Thyroid gland (tissue), 4 donors: ENCODE measurements around the gene PLA2G2C.

Experiments
- POLR2A ChIP-seq, 2 donors: fragments of 450-650 bp; IDR thresholded peaks; one replicate each; pipeline ENCODE4 v1.6.1; 2017; ENCODE audit warnings: antibody characterized with exemption in 2 of 2, mild to moderate bottlenecking in 2 of 2, moderate library complexity in 1 of 2
- TF ChIP-seq, protein P1 (sequence below), 6 experiments: fragments of 200-600 bp in 3 of 6; fragments of 450-650 bp in 3 of 6; sonication (generic) in 3 of 6; IDR thresholded peaks; one replicate each; pipeline ENCODE4 v1.5.1; 2016 to 2019; ENCODE audit warnings: antibody characterized with exemption in 6 of 6, mild to moderate bottlenecking in 2 of 6, inconsistent platforms in 1 of 6, moderate library complexity in 1 of 6

DNA sequence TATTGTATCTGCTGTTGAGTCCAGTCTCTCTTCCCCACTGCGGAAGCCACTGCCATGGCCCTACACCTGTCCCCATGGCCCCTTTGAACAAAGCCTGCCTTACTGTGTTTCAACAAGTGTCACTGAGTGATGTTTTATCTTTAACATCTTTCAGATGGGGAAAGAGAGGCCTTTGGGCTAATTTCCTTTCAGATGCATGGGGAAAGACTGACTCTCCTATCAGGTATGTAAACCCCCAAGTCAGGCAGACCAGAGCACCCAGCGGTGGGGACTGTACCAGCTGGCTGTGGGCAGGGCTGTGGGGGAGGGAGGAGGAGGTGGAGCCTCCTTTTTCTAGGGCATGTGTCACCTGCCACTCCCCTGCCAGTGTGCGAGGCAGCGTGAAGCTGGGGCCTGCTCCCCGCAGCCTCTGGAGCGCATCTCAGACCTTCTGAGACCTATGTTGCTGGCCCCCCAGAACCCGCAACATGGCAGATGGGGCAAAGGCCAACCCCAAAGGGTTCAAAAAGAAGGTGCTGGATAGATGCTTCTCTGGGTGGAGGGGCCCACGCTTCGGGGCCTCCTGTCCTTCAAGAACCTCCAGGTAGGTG is 47.3 kb downstream of the PLA2G2C start, which contains the start of gene PLA2G2F:
- TF ChIP-seq, protein P1, sequence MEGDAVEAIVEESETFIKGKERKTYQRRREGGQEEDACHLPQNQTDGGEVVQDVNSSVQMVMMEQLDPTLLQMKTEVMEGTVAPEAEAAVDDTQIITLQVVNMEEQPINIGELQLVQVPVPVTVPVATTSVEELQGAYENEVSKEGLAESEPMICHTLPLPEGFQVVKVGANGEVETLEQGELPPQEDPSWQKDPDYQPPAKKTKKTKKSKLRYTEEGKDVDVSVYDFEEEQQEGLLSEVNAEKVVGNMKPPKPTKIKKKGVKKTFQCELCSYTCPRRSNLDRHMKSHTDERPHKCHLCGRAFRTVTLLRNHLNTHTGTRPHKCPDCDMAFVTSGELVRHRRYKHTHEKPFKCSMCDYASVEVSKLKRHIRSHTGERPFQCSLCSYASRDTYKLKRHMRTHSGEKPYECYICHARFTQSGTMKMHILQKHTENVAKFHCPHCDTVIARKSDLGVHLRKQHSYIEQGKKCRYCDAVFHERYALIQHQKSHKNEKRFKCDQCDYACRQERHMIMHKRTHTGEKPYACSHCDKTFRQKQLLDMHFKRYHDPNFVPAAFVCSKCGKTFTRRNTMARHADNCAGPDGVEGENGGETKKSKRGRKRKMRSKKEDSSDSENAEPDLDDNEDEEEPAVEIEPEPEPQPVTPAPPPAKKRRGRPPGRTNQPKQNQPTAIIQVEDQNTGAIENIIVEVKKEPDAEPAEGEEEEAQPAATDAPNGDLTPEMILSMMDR (IDR thresholded peaks at IDR 0.05), result no peak
- no peak for TF ChIP-seq POLR2A (IDR thresholded peaks at IDR 0.05)
